ENCODE measurements around the gene EYS.
A peak's percentile ranks its signal among the peaks of the same experiment; 100 is the strongest.

Gene EYS

GRCh38 chr6:65000815-65001214 lies 706.2 kb downstream of the EYS start:
- Histone ChIP-seq H2BK120ac (ENCODE audit: low read depth, low read length) (no peak overlapping the region), H3K4me1 (ENCODE audit: control insufficient read depth, insufficient read depth, low read depth, low read length) (no peaks in the 10 kb centered on the region), H3K23ac (ENCODE audit: low read length in 2 of 2) (no peak overlapping the region), H3K14ac (ENCODE audit: low read length in 2 of 2) (peak overlapping the region in 1 of 2 experiments; percentile 81), H2AK5ac (ENCODE audit: low read length, severe bottlenecking) (no peak overlapping the region), H3K79me1 (replicated peaks; ENCODE audit: low read length, poor library complexity, severe bottlenecking) (no peaks in the 10 kb centered on the region), H3K4ac (ENCODE audit: low read depth in 1 of 2, low read length in 2 of 2) (no peak overlapping the region), H3K9me3 (ENCODE audit: control insufficient read depth, low read length) (no peaks in the 10 kb centered on the region), H4K91ac (ENCODE audit: low read length) (no peak overlapping the region), H2BK5ac (ENCODE audit: low read depth, low read length, poor library complexity, severe bottlenecking) (no peak overlapping the region), H2BK12ac (ENCODE audit: low read length in 2 of 2) (no peak overlapping the region), H3K4me3 (ENCODE audit: insufficient read depth in 1 of 2, low read depth in 1 of 2, low read length in 2 of 2) (peak overlapping the region in 1 of 2 experiments; percentile 33), H3K4me2 (ENCODE audit: low read length, poor library complexity, severe bottlenecking) (no peak overlapping the region), H2AFZ (ENCODE audit: low read depth, low read length) (no peak overlapping the region), H2BK15ac (ENCODE audit: low read depth, poor library complexity, severe bottlenecking) (no peak overlapping the region), H3K27me3 (ENCODE audit: control insufficient read depth in 1 of 2, insufficient read depth in 1 of 2, low read length in 2 of 2) (no peaks in the 10 kb centered on the region), H3K9ac (ENCODE audit: low read length) (no peak overlapping the region), H4K8ac (ENCODE audit: low read length) (no peak overlapping the region), H3K18ac (ENCODE audit: low read depth in 1 of 2, low read length in 2 of 2) (no peak overlapping the region), H3K27ac (ENCODE audit: low read length, poor library complexity, severe bottlenecking) (no peak overlapping the region), H3K36me3 (ENCODE audit: control insufficient read depth in 1 of 2, insufficient read depth in 2 of 2, low read depth in 1 of 2, low read length in 2 of 2) (no peaks in the 10 kb centered on the region)
- no peak for DNase-seq
- WGBS = 97% methylated on average over 6 of the region's 7 CpGs

- Histone ChIP-seq H3K23ac (ENCODE audit: low read length in 2 of 2) (no peak overlapping the region), H3K9ac (ENCODE audit: low read length) (no peak overlapping the region), H3K27me3 (ENCODE audit: control insufficient read depth in 1 of 2, insufficient read depth in 1 of 2, low read length in 2 of 2) (no peaks in the 10 kb centered on the region), H3K4me1 (ENCODE audit: control insufficient read depth, insufficient read depth, low read depth, low read length) (peaks cover 1% of the 10 kb centered on the region), H2BK120ac (ENCODE audit: low read depth, low read length) (no peak overlapping the region), H2AFZ (ENCODE audit: low read depth, low read length) (no peak overlapping the region), H3K36me3 (ENCODE audit: control insufficient read depth in 1 of 2, insufficient read depth in 2 of 2, low read depth in 1 of 2, low read length in 2 of 2) (no peaks in the 10 kb centered on the region), H3K14ac (ENCODE audit: low read length in 2 of 2) (no peak overlapping the region), H4K91ac (ENCODE audit: low read length) (no peak overlapping the region), H2BK12ac (ENCODE audit: low read length in 2 of 2) (no peak overlapping the region), H3K4ac (ENCODE audit: low read depth in 1 of 2, low read length in 2 of 2) (no peak overlapping the region), H3K27ac (ENCODE audit: low read length, poor library complexity, severe bottlenecking) (no peak overlapping the region), H4K8ac (ENCODE audit: low read length) (no peak overlapping the region), H2BK15ac (ENCODE audit: low read depth, poor library complexity, severe bottlenecking) (no peak overlapping the region), H2AK5ac (ENCODE audit: low read length, severe bottlenecking) (no peak overlapping the region), H3K79me1 (replicated peaks; ENCODE audit: low read length, poor library complexity, severe bottlenecking) (no peaks in the 10 kb centered on the region), H3K4me2 (ENCODE audit: low read length, poor library complexity, severe bottlenecking) (no peak overlapping the region), H3K4me3 (ENCODE audit: insufficient read depth in 1 of 2, low read depth in 1 of 2, low read length in 2 of 2) (no peak overlapping the region), H3K9me3 (ENCODE audit: control insufficient read depth, low read length) (no peaks in the 10 kb centered on the region), H2BK5ac (ENCODE audit: low read depth, low read length, poor library complexity, severe bottlenecking) (no peak overlapping the region), H3K18ac (ENCODE audit: low read depth in 1 of 2, low read length in 2 of 2) (no peak overlapping the region)
- DNase-seq = no peak
Observed at GRCh38 chr6:64998204-64998603, 708.8 kb downstream of the EYS start.

GRCh38 chr6:64996301-64996700 lies 710.7 kb downstream of the EYS start:
- peaks cover 1% of the 10 kb centered on the region for H3K4me1 ChIP-seq (ENCODE audit: control insufficient read depth, insufficient read depth, low read depth, low read length)
- no peak overlapping the region for H3K4me2 ChIP-seq (ENCODE audit: low read length, poor library complexity, severe bottlenecking)
- H3K9me3 ChIP-seq (ENCODE audit: control insufficient read depth, low read length) = no peaks in the 10 kb centered on the region
- H3K18ac ChIP-seq (ENCODE audit: low read depth in 1 of 2, low read length in 2 of 2) = no peak overlapping the region
- no peak overlapping the region for H2BK15ac ChIP-seq (ENCODE audit: low read depth, poor library complexity, severe bottlenecking)
- no peak overlapping the region for H2BK120ac ChIP-seq (ENCODE audit: low read depth, low read length)
- no peaks in the 10 kb centered on the region for H3K36me3 ChIP-seq (ENCODE audit: control insufficient read depth in 1 of 2, insufficient read depth in 2 of 2, low read depth in 1 of 2, low read length in 2 of 2)
- H3K27ac ChIP-seq (ENCODE audit: low read length, poor library complexity, severe bottlenecking) = no peak overlapping the region
- H3K14ac ChIP-seq (ENCODE audit: low read length in 2 of 2) = no peak overlapping the region
- H3K79me1 ChIP-seq (replicated peaks; ENCODE audit: low read length, poor library complexity, severe bottlenecking) = no peaks in the 10 kb centered on the region
- H3K4ac ChIP-seq (ENCODE audit: low read depth in 1 of 2, low read length in 2 of 2) = no peak overlapping the region
- no peak overlapping the region for H4K91ac ChIP-seq (ENCODE audit: low read length)
- H3K27me3 ChIP-seq (ENCODE audit: control insufficient read depth in 1 of 2, insufficient read depth in 1 of 2, low read length in 2 of 2) = no peaks in the 10 kb centered on the region
- peak; percentile 36 for DNase-seq
- H2AFZ ChIP-seq (ENCODE audit: low read depth, low read length) = no peak overlapping the region
- H3K9ac ChIP-seq (ENCODE audit: low read length) = no peak overlapping the region
- H2BK5ac ChIP-seq (ENCODE audit: low read depth, low read length, poor library complexity, severe bottlenecking) = no peak overlapping the region
- no peak overlapping the region for H4K8ac ChIP-seq (ENCODE audit: low read length)
- H2AK5ac ChIP-seq (ENCODE audit: low read length, severe bottlenecking) = no peak overlapping the region
- no peak overlapping the region for H3K23ac ChIP-seq (ENCODE audit: low read length in 2 of 2)
- H2BK12ac ChIP-seq (ENCODE audit: low read length in 2 of 2) = no peak overlapping the region
- WGBS = 96% methylated on average over 4 of the region's 4 CpGs
- H3K4me3 ChIP-seq (ENCODE audit: insufficient read depth in 1 of 2, low read depth in 1 of 2, low read length in 2 of 2) = no peak overlapping the region

- Histone ChIP-seq H3K4me3 (ENCODE audit: insufficient read depth in 1 of 2, low read depth in 1 of 2, low read length in 2 of 2) (no peak overlapping the region), H3K18ac (ENCODE audit: low read depth in 1 of 2, low read length in 2 of 2) (no peak overlapping the region), H3K27me3 (ENCODE audit: control insufficient read depth in 1 of 2, insufficient read depth in 1 of 2, low read length in 2 of 2) (no peaks in the 10 kb centered on the region), H3K23ac (ENCODE audit: low read length in 2 of 2) (no peak overlapping the region), H3K14ac (ENCODE audit: low read length in 2 of 2) (no peak overlapping the region), H2BK120ac (ENCODE audit: low read depth, low read length) (no peak overlapping the region), H2AFZ (ENCODE audit: low read depth, low read length) (no peak overlapping the region), H3K27ac (ENCODE audit: low read length, poor library complexity, severe bottlenecking) (no peak overlapping the region), H3K36me3 (ENCODE audit: control insufficient read depth in 1 of 2, insufficient read depth in 2 of 2, low read depth in 1 of 2, low read length in 2 of 2) (no peaks in the 10 kb centered on the region), H2AK5ac (ENCODE audit: low read length, severe bottlenecking) (no peak overlapping the region), H3K9ac (ENCODE audit: low read length) (no peak overlapping the region), H2BK12ac (ENCODE audit: low read length in 2 of 2) (no peak overlapping the region), H2BK15ac (ENCODE audit: low read depth, poor library complexity, severe bottlenecking) (no peak overlapping the region), H3K4me2 (ENCODE audit: low read length, poor library complexity, severe bottlenecking) (no peak overlapping the region), H3K79me1 (replicated peaks; ENCODE audit: low read length, poor library complexity, severe bottlenecking) (no peaks in the 10 kb centered on the region), H3K4ac (ENCODE audit: low read depth in 1 of 2, low read length in 2 of 2) (no peak overlapping the region), H3K4me1 (ENCODE audit: control insufficient read depth, insufficient read depth, low read depth, low read length) (peaks cover 3% of the 10 kb centered on the region), H4K91ac (ENCODE audit: low read length) (no peak overlapping the region), H3K9me3 (ENCODE audit: control insufficient read depth, low read length) (no peaks in the 10 kb centered on the region), H4K8ac (ENCODE audit: low read length) (no peak overlapping the region), H2BK5ac (ENCODE audit: low read depth, low read length, poor library complexity, severe bottlenecking) (no peak overlapping the region)
- no peak for DNase-seq
Observed at GRCh38 chr6:64990652-64991304, 716.2 kb downstream of the EYS start.

Data from mesenchymal stem cell (in vitro differentiated cells and primary cell).